GF-D8 (cell line): Measurements from ENCODE around the gene NEMP1.
"Not testable (repeated sequence)": the region's sequence is repeated elsewhere in the genome, so short reads cannot be mapped to it uniquely, and the experiment has no call there.

Experiments
- DNase-seq: peaks from one replicate; lab custom pipeline; 2025; lab: John Stamatoyannopoulos, UW

NEMP1 gene

DNA sequence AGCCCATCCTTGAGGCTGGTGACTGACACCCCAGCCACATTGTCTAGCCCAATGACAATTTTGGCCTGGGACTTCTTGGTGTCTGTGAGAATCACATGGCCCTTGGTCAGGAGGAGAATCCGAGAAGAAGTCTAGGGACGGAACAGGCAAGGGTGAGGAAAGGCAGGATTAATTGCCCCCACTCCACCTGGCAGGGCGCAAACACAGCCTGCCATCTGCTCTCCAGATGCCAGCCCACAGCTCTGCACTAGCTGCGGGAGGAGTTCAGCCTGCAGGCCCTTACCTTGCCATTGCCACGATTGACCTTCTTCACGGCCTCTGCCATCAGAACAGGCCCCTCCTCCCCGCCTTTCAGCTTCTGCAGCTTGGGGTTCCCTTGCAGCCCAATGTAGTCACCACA is 49.1 kb downstream of the NEMP1 start:
- no peak for DNase-seq

DNA sequence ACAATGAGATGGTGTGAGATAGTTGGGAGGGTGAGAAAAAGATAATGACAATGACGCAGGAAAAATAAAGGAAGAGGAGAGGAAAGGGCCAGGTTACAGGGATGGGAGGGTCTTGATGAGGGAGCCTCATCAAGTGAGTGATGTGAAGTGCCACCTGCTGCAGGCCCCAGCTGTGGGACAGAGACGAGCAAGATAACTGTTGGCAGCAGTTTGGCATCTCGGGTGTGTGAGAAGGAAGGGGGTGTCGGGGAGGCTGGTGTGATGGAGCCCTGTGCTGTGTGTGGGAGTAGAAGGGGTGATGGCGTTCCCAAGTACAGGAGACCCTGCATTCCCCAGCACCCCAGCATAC is 50.8 kb downstream of the NEMP1 start:
- DNase-seq = no peak

DNA sequence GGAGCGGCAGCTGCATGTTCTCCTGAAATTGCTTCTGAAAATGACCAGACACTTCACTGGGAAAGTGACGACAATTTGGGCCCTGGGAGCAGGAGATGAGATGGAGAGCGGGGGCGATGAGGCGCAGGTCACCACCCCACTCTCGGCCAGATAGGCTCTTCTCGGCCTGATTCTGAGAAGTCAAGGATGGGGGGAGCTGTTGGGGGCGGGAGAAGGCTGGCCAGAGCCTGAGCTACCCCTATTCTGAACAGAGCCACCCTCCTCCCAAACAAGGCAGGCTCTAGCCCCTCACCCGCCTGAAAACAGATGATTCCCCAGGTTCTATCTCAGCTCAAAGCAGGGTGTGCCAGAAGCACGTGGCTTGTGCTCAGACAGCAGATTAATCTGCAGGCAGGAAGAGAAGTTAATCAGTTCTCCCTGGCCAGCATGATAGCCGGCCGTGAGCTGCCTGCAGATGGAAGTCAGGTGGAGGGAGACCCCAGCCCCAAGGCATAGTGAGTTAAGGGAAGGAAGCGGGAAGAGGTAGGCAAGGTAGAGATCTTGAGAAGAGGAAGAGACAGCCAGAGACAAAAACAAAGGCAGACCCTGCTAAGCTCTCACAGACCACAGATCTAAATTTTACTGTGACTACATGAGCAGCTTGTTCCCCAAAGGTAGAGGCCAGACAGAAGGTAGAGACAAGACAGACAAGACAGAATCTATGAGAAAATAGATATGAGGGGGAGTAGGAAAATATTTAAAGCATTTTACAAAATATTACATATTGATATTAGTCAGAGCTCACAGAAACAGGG is 51.4 kb downstream of the NEMP1 start:
- no peak for DNase-seq

- no peak for DNase-seq
Measured at GRCh38 chr12:57025196-57025595, 53.4 kb downstream of the NEMP1 start.

GRCh38 chr12:57022324-57022723 is 56.3 kb downstream of the NEMP1 start:
- not testable (repeated sequence) for DNase-seq

- no peak for DNase-seq
Measured at GRCh38 chr12:57019983-57020719, 58.4 kb downstream of the NEMP1 start.

DNA sequence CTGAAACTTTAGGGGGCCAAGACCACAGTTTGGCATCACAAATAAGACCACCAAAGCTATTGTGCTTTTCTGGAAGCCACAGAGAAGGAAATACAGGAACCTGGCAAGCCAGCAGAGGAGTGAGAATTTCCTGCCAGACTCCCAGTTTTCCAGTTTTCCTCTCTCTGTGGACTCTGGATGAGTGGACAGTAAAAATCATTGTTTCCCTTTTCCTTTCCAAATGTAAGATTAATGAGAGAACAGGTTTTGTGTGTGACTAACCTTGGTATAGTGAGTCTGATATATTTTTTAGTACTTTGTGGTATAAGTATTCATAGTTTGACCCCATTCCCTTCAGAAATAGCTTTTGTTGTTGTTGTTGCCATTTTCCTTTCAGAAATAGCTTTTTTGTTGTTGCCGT is 59.7 kb downstream of the NEMP1 start:
- no peak for DNase-seq

- not testable (repeated sequence) for DNase-seq
Measured at GRCh38 chr12:57018353-57018752, 60.2 kb downstream of the NEMP1 start.

GRCh38 chr12:57016348-57016747 is 62.2 kb downstream of the NEMP1 start, which contains the start of gene TAC3:
TAC3 (minus strand) TSS chr12:57016529; CDS start chr12:57015797, 732 bp downstream.
- DNase-seq = no peak

DNA sequence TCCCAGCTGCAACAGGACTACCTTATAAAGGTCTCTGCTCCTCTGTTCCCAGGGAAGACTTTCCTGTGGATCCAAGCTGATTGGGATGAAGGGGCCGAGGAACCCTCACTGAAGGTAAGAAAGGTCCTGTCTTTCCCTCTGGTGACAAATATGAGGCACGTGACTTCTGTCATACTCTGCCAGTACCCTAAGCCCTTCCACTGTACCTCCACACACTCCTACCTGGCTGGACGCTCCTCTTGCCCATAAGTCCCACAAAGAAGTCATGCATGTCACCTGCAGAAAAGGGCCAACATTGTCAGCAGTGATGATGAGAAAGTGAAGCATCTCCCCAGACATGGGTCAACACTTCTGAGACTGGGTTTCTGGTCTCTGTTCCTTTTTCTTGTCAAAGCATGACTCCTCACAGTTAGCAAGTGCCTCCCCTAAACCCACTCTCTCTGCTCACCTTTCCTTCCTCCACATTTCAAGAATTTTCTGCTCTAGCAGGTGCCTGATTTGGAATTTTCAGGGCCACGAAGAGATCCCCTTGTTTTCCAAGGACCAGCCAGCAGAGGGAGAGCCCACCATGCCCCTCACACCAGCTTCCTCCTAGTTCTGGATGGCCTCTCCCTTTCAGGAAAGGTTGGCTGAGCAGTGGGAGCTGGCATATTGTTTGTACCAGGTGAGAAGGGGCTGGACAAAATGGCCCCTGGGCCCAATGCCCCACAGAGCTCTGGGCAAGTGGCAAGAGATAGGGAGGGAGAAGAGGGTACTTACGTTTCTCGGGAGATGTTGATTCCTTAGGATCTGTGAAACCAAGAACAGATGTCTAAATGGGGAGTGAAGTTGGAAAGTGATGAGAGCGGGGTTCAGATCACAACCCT is 65.8 kb downstream of the NEMP1 start:
- DNase-seq = no peak

GRCh38 chr12:57011438-57012424 is 66.9 kb downstream of the NEMP1 start:
- DNase-seq = no peak

DNA sequence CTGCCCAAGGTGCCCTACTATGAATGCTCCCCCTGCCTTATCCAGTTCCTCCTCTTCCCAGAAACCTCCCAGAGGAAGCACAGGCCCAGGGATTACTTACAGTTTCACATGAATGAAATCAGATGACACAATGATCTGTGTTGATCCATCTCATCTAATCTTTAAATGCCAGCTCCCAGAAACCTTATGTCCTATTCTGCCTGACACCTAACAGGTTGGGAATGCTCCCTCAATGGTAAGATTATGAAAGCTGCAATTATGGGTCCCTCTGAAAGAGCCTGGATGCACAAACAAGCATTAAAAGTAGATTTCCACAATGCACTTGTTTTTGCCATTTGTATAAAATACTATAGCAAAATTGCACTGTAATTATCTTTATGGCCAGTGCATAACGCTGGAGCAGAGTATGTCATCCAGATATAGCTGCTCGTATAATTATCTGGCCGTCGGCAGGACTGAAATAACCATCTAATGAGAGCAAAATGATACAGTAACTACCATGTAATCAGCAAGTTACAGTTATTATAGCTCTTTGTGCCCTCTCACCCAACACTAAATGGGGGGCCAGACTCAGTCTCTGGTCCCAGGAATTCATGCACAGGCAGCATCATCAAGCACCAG is 67.9 kb downstream of the NEMP1 start:
- no peak for DNase-seq

- no peak for DNase-seq
Measured at GRCh38 chr12:57009949-57010626, 68.5 kb downstream of the NEMP1 start.

DNA sequence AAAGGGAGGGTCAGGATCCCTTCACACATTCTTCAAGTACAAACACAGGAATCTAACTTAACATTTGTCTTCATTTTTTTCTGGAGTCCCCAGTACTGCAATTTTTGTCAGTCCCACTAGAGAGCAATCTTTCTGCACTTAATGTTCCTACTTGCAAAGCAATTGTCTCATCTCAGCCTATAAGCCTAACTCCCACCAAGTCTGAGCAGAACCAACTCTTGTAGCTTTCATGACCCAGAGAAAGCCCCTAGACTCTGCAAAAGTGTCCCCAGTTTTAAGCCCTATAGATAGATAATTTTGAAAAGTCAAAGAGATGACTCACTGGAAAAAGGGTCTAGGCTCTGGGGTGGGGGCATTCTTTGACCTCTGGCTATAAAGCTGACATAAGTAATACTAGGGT is 70.4 kb downstream of the NEMP1 start:
- DNase-seq = peak; percentile 60

GRCh38 chr12:57006809-57007475 is 71.6 kb downstream of the NEMP1 start:
- DNase-seq = no peak

DNA sequence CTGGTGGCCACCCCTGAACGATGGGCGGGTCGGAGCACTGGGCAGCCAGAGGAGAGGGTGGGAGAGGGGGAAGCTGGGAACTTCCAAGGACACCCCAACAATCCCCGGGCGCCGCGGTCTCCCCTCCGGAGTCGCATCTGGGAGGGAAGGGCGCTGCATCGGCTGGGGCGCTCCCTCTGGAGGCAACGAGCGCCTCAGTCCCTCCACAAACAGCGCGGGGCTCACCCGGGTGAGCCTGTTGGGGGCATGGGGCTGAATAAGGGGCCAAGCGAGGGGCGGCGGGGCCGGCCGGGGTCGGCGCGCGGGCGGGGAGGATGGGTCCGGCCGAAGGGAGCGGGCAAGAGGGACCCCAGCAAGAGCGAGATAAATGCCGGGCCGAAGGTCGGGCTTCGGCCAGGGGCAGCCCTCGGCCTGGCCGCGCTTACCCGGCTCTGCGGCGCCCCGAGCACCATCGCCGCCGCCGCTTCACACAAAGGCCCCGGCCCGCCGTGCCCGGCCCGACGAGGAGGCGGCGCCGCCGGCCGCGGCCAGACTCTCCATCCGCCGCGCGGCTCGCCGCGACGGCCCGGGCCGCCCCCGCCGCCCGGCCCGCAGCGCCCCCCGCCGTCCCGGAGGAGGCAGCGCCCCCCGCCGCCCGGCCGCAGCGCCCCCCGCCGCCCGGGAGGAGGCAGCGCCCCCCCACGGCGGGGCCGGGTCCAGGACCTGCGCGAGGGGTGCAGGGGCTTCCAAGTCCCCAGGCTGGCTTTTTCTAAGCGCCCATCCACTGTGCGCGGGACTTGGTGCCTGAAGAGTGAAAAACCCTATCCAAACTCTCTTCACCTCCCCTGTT is 72.4 kb downstream of the NEMP1 start, which contains the start of gene ZBTB39:
Gene ZBTB39 (minus strand): TSS at position 567 of the 829 bp plus-strand sequence. CDS start 1,629 bp downstream, outside the sequence.
- DNase-seq = no peak
